Omental fat pad (tissue), 4 donors: ENCODE data around the gene ACSL5. TPM values are rescaled to one million over a fixed set of nuclear protein-coding genes. Genes with fewer than 3 reads are reported as not detected.
"Not testable (repeated sequence)": the region's sequence is repeated elsewhere in the genome, so short reads cannot be mapped to it uniquely, and the experiment has no call there.

Experiments
- ATAC-seq: fragments of 150-250 bp; one replicate; pipeline ENCODE4 v1.9.1; 2016; ENCODE audit warnings: mild to moderate bottlenecking, moderate library complexity; ENCODE audit not compliant: low FRiP score
- DNase-seq: peaks from one replicate; pipeline ENCODE4 v3.0.0-alpha.2; 2019; ENCODE audit warnings: low spot score
- total RNA-seq, 4 donors: library from RNA; depleted of rRNA; stranded (reverse); fragments of >200 nt; gene quantifications; one replicate each; pipeline ENCODE4 v1.1.0, GENCODE V29; 2016
- TF ChIP-seq, protein P1 (sequence below), 3 donors: fragments of 450-650 bp; IDR thresholded peaks; one replicate each; pipeline ENCODE4 v1.5.1; 2016 to 2017; ENCODE audit warnings: antibody characterized with exemption in 3 of 3, mild to moderate bottlenecking in 3 of 3, moderate library complexity in 2 of 3

ACSL5 gene
- total RNA-seq, 4 donors from 2014 or later = 39.7 to 58.8 (median 48.4) TPM

GRCh38 chr10:112394475-112394875, 20.6 kb downstream of the ACSL5 start:
- TF ChIP-seq, protein P1, sequence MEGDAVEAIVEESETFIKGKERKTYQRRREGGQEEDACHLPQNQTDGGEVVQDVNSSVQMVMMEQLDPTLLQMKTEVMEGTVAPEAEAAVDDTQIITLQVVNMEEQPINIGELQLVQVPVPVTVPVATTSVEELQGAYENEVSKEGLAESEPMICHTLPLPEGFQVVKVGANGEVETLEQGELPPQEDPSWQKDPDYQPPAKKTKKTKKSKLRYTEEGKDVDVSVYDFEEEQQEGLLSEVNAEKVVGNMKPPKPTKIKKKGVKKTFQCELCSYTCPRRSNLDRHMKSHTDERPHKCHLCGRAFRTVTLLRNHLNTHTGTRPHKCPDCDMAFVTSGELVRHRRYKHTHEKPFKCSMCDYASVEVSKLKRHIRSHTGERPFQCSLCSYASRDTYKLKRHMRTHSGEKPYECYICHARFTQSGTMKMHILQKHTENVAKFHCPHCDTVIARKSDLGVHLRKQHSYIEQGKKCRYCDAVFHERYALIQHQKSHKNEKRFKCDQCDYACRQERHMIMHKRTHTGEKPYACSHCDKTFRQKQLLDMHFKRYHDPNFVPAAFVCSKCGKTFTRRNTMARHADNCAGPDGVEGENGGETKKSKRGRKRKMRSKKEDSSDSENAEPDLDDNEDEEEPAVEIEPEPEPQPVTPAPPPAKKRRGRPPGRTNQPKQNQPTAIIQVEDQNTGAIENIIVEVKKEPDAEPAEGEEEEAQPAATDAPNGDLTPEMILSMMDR (IDR thresholded peaks at IDR 0.05) = no peak

GRCh38 chr10:112395809-112396530, 22.1 kb downstream of the ACSL5 start:
- DNase-seq = no peak
- TF ChIP-seq, protein P1 (IDR thresholded peaks at IDR 0.05) = no peak
- ATAC-seq = no peak

More at GRCh38 chr10:112394475-112394875, 20.6 kb downstream of the ACSL5 start:
- no peak for ATAC-seq
- DNase-seq = no peak

DNA sequence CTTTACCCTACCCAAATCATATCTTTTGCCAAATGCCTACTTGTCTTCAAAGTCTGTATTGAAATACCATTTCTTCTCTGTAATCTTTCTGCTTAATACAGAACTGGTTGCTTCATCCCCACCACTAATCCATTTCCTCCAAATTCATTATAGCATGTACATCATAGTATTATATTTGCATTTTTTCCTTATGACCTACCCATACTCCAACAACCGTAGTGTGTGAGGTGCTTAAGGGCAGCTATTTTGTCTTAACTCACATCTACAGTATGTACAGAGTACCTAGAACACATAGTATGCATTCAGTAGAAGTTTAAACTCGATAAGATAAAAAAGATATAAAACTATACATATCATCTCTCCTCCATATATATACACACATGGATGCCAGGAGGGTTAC, 23.7 kb downstream of the ACSL5 start:
- TF ChIP-seq, protein P1 (IDR thresholded peaks at IDR 0.05) = no peak
- no peak for ATAC-seq
- no peak for DNase-seq

GRCh38 chr10:112402917-112403316, 29.0 kb downstream of the ACSL5 start:
- ATAC-seq (no peak), DNase-seq (no peak)
- TF ChIP-seq, protein P1 (IDR thresholded peaks at IDR 0.05) = no peak

DNA sequence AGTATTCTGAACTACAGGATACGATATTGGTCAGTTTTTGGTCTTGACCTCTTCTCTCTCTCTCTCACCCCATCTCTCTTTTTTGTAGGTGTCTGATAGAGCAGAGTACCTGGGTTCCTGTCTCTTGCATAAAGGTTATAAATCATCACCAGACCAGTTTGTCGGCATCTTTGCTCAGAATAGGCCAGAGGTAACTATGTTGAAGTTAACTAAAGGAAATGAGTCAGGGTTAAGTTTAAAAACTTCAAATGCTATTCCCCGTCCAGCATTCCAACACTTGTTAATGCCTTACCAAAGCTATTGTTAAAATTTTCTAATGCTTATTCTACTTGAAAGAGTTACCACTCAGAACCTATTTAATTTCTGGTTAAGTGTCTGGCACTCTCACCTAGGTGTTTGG, 30.7 kb downstream of the ACSL5 start:
- DNase-seq = no peak
- no peak for ATAC-seq
- TF ChIP-seq, protein P1 (IDR thresholded peaks at IDR 0.05) = no peak

DNA sequence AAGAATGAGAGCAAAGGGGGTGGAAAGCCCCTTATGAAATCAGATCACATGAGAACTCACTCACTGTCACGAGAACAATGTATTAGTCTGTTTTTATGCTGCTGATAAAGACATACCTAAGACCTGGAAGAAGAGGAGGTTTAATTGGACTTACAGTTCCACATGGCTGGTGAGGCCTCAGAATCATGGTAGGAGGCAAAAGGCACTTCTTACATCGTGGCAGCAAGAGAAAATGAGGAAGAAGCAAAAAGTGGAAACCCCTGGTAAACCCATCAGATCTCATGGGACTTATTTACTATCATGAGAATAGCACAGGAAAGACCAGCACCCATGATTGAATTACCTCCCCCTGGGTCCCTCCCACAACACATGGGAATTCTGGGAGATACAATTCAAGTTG, 32.9 kb downstream of the ACSL5 start:
- not testable (repeated sequence) for DNase-seq, ATAC-seq

GRCh38 chr10:112407696-112408095, 33.8 kb downstream of the ACSL5 start:
- TF ChIP-seq, protein P1 (IDR thresholded peaks at IDR 0.05) = no peak
- DNase-seq (no peak), ATAC-seq (no peak)
